Activated naive CD4-positive, alpha-beta T cell treated with anti-CD3 and anti-CD28 coated beads, Interleukin-2, amount 10 ng/mL, durations not matched to agents 7 days and 5 days (primary cell): ENCODE data around the gene SPTBN4.
A peak's percentile ranks its signal among the peaks of the same experiment; 100 is the strongest.

Source experiments
- CTCF ChIA-PET: fragments of 350-600 bp; sonication (Branson Sonifier 250); formaldehyde crosslinking; loops from one replicate; lab custom pipeline; 2021; ENCODE audit warnings: antibody characterized with exemption; lab: Charles Lee
- DNase-seq: peaks from one replicate; pipeline ENCODE4 v3.0.0-alpha.2; 2020
- H3K27ac Mint-ChIP-seq: one replicate; pipeline ENCODE4 v1.8.0; 2021; ENCODE audit warnings: mild to moderate bottlenecking, moderate library complexity, mixed read lengths
- H3K27me3 Mint-ChIP-seq: one replicate; pipeline ENCODE4 v1.8.0; 2021; ENCODE audit warnings: mild to moderate bottlenecking, mixed read lengths
- H3K36me3 Mint-ChIP-seq: one replicate; pipeline ENCODE4 v1.8.0; 2021; ENCODE audit warnings: mixed read lengths
- H3K4me1 Mint-ChIP-seq: one replicate; pipeline ENCODE4 v1.8.0; 2021; ENCODE audit warnings: mixed read lengths
- H3K4me3 Mint-ChIP-seq: one replicate; pipeline ENCODE4 v1.8.0; 2021; ENCODE audit warnings: mild to moderate bottlenecking, moderate library complexity, mixed read lengths
- H3K9me3 Mint-ChIP-seq: one replicate; pipeline ENCODE4 v1.8.0; 2021; ENCODE audit warnings: mixed read lengths

SPTBN4 gene

DNA sequence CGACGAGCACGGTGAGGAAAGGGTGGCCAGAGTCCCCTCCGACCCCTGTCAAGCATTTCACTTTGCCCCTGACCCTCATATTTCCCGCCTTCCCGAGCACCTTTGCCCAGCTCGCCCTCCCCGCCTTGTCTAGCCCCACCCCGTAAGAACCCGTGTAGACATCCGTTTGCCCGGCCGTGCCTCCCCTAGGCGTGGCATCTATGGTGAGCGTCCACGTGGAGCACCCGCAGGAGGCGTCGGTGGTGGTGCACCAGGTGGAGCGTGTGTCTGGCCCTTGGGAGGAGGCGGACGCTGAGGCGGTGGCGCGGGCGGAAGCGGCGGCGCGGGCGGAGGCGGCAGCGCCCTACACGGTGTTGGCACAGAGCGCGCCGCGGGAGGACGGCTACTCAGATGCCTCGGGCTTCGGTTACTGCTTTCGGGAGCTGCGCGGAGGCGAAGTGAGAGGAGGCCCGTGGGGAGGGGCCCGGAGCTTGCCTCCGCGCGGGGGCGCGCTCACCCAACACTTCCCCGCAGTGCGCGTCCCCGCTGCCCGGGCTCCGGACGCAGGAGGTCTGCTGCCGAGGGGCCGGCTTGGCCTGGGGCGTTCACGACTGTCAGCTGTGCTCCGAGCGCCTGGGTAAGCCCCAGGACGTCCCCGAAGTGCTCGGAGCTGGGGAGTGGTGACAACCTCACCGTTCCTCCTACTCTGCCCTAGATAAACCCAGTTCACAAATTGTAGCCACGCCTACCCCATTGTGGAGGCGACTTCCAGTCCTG lies 138.6 kb downstream of the SPTBN4 start:
- CTCF ChIA-PET = interaction anchor here (0.6 to 6.1 kb wide), 5 partner anchors 11 to 76 kb away, joined by 3 to 72 read pairs (median 3); no protein-coding TSS in a partner anchor
- H3K4me1 Mint-ChIP-seq = peaks cover 91% of the 10 kb centered on the region
- peak overlapping the region; percentile 90 for H3K27ac Mint-ChIP-seq
- peaks cover 38% of the 10 kb centered on the region for H3K27me3 Mint-ChIP-seq
- H3K9me3 Mint-ChIP-seq = no peaks in the 10 kb centered on the region
- peak overlapping the region; percentile 85 for H3K4me3 Mint-ChIP-seq
- DNase-seq = peak; percentile 94
- peaks cover 4% of the 10 kb centered on the region for H3K36me3 Mint-ChIP-seq

DNA sequence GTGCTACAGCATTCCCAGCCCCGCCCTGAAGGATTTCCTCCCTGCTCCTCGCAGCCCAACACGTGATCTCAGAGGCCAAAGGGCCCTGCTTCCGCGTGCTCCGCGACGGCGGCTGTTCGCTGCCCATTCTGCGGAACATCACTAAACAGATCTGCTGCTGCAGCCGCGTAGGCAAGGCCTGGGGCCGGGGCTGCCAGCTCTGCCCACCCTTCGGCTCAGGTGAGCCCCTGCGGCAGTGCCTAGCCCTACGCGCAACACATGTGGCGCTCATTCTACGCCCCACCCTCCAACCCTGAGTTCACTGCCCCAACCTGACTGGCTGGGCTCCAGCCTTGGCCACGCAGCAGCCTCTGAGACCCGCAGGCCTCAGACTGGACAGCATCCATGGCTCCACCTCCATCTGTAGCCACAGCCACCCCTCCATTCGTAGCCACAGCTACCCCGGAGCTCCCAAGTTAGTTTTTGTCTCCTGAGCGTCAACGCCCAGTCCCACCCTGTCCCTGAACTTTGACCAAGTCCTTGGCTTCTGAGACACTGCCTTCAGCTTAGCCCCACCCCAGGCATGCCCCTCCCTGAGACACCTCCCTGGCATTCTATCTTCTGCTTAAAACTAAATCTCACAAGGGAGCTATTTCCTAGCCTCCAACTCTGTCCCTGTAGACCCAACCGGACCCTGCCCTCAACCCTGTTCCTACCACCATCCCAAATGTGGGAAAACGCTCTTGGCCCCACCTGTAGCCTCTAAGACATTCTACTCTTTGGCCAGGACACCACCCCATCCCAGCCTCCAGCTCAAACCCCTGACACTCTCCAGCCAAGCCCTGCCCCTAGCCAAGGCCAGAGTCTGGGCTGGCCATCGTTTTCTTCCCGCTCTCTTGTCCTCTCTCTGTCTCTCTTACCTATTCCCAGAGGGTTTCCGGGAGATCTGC lies 140.8 kb downstream of the SPTBN4 start:
- Mint-ChIP-seq H3K9me3 (no peaks in the 10 kb centered on the region), H3K27me3 (peaks cover 16% of the 10 kb centered on the region)
- CTCF ChIA-PET = interaction anchor here (6.1 kb wide), 1 partner anchor 27 kb away, joined by 72 read pairs; no protein-coding TSS in a partner anchor

DNA sequence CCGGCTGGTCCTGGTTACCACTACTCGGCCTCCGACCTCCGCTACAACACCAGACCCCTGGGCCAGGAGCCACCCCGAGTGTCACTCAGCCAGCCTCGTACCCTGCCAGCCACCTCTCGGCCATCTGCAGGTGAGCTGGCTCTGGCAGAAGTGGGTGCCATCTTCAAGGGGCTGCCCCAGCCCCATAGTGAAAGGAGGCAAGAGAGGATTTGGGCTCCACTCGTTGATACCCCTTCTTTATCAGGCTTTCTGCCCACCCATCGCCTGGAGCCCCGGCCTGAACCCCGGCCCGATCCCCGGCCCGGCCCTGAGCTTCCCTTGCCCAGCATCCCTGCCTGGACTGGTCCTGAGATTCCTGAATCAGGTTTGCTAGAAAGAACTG lies 141.4 kb downstream of the SPTBN4 start:
- H3K4me3 Mint-ChIP-seq = peak overlapping the region; percentile 75
- H3K9me3 Mint-ChIP-seq = no peaks in the 10 kb centered on the region
- no peak for DNase-seq
- H3K36me3 Mint-ChIP-seq = peaks cover 6% of the 10 kb centered on the region
- CTCF ChIA-PET = interaction anchor here (1.3 kb wide), 1 partner anchor 27 kb away, joined by 5 read pairs; no protein-coding TSS in a partner anchor
- H3K27ac Mint-ChIP-seq = peak overlapping the region; percentile 70
- H3K4me1 Mint-ChIP-seq = peaks cover 94% of the 10 kb centered on the region
- peaks cover 10% of the 10 kb centered on the region for H3K27me3 Mint-ChIP-seq

More for the DNA sequence above, 140.8 kb downstream of the SPTBN4 start:
- Mint-ChIP-seq H3K36me3 (peaks cover 6% of the 10 kb centered on the region), H3K4me1 (peaks cover 95% of the 10 kb centered on the region), H3K27ac (peak overlapping the region; percentile 70), H3K4me3 (peak overlapping the region; percentile 64)
- no peak for DNase-seq

- H3K4me1 Mint-ChIP-seq = peaks cover 94% of the 10 kb centered on the region
- H3K4me3 Mint-ChIP-seq = peak overlapping the region; percentile 75
Measured at GRCh38 chr19:40608957-40609356, 142.2 kb downstream of the SPTBN4 start.

GRCh38 chr19:40609561-40610395 lies 143.0 kb downstream of the SPTBN4 start:
- Mint-ChIP-seq H3K9me3 (no peaks in the 10 kb centered on the region), H3K36me3 (peaks cover 9% of the 10 kb centered on the region), H3K4me1 (peaks cover 94% of the 10 kb centered on the region), H3K27me3 (no peaks in the 10 kb centered on the region), H3K27ac (peak overlapping the region; percentile 87), H3K4me3 (peak overlapping the region; percentile 75)
- CTCF ChIA-PET = interaction anchor here (0.6 to 1.3 kb wide), 5 partner anchors 23 to 189 kb away, joined by 3 to 5 read pairs (median 3); no protein-coding TSS in a partner anchor
- DNase-seq = peak; percentile 93

More at GRCh38 chr19:40608957-40609356, 142.2 kb downstream of the SPTBN4 start:
- CTCF ChIA-PET = interaction anchor here (1.3 kb wide), 1 partner anchor 26 kb away, joined by 5 read pairs; no protein-coding TSS in a partner anchor
- DNase-seq = no peak
- Mint-ChIP-seq H3K27me3 (peaks cover 2% of the 10 kb centered on the region), H3K36me3 (peaks cover 6% of the 10 kb centered on the region), H3K27ac (peak overlapping the region; percentile 87), H3K9me3 (no peaks in the 10 kb centered on the region)

GRCh38 chr19:40610396-40611064 lies 143.7 kb downstream of the SPTBN4 start:
- peaks cover 94% of the 10 kb centered on the region for H3K4me1 Mint-ChIP-seq
- peak overlapping the region; percentile 87 for H3K27ac Mint-ChIP-seq
- CTCF ChIA-PET = interaction anchor here (0.6 to 1.2 kb wide), 4 partner anchors 23 to 190 kb away, joined by 3 to 5 read pairs (median 3); no protein-coding TSS in a partner anchor
- H3K4me3 Mint-ChIP-seq = peak overlapping the region; percentile 75
- H3K9me3 Mint-ChIP-seq = no peaks in the 10 kb centered on the region
- peaks cover 10% of the 10 kb centered on the region for H3K36me3 Mint-ChIP-seq
- no peaks in the 10 kb centered on the region for H3K27me3 Mint-ChIP-seq
- peak; percentile 69 for DNase-seq

GRCh38 chr19:40611096-40611495 lies 144.3 kb downstream of the SPTBN4 start:
- H3K27ac Mint-ChIP-seq = peak overlapping the region; percentile 87
- H3K4me3 Mint-ChIP-seq = peak overlapping the region; percentile 75
- H3K4me1 Mint-ChIP-seq = peaks cover 93% of the 10 kb centered on the region
- DNase-seq = no peak
- CTCF ChIA-PET = no interaction called here
- H3K9me3 Mint-ChIP-seq = no peaks in the 10 kb centered on the region
- H3K36me3 Mint-ChIP-seq = peaks cover 12% of the 10 kb centered on the region
- no peaks in the 10 kb centered on the region for H3K27me3 Mint-ChIP-seq

DNA sequence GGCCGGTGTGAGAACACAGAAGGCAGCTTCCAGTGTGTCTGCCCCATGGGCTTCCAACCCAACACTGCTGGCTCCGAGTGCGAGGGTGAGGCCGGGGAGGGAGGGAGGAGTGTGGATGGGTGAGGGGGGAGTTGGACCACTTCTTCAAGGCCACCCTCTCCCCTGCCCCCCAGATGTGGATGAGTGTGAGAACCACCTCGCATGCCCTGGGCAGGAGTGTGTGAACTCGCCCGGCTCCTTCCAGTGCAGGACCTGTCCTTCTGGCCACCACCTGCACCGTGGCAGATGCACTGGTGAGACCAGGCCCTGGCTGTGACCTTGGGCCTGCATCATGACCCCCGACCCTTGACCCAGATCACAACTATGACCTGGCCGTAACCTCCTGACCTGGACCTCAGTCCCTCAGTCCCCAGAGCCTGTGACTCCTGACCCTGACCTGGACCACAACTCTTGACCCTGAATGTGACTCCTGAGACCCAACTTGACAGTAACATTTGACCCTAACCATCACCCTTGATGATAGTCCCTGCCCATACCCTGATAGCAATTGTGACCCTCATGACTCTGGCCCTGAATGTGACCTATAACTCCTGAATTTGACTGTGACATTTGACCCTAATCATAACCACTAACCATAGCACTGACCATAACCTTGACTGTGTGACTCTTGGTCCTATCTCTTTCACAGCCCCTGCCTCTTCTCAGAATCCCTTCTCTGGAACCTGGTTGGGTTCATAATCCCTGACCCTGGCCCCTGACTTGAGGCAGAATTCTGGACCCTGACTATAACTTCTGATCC lies 145.3 kb downstream of the SPTBN4 start:
- peaks cover 83% of the 10 kb centered on the region for H3K4me1 Mint-ChIP-seq
- H3K4me3 Mint-ChIP-seq = peak overlapping the region; percentile 82
- no peaks in the 10 kb centered on the region for H3K9me3 Mint-ChIP-seq
- no peaks in the 10 kb centered on the region for H3K27me3 Mint-ChIP-seq
- H3K36me3 Mint-ChIP-seq = peaks cover 16% of the 10 kb centered on the region
- no peak for DNase-seq
- CTCF ChIA-PET = interaction anchor here (0.8 kb wide), 1 partner anchor 88 kb away, joined by 4 read pairs; no protein-coding TSS in a partner anchor
- peak overlapping the region; percentile 56 for H3K27ac Mint-ChIP-seq

DNA sequence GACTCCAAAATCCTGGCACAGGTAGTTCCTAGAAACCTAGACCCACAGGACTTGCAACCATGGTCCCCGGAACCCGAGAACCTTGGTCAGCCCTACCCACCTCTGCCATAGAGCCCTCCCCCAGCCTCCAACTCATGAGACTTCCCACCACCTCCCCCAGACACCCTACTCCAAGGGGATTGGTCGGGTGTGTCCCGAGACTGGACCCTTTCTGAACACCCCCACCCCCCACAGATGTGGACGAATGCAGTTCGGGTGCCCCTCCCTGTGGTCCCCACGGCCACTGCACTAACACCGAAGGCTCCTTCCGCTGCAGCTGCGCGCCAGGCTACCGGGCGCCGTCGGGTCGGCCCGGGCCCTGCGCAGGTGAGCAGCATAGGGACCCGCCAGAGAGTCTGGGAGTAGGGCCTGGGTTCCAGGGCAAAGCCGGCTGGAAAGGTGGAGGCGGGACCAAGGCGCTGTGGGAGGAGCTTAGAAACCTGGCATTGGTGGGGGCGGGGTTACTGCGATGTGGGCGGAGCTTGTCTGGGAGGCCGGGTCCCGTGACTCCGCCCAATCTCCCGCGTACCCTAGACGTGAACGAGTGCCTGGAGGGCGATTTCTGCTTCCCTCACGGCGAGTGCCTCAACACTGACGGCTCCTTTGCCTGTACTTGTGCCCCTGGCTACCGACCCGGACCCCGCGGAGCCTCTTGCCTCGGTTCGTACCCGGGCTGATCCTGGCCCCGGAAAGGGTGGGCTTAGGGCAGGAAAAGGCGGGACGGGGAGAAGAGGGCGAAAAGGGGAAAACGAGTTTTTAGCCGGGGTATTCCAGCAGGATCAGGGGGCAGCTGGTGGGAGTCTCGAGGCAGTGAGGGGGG lies 146.3 kb downstream of the SPTBN4 start:
- Mint-ChIP-seq H3K27me3 (no peaks in the 10 kb centered on the region), H3K36me3 (peaks cover 14% of the 10 kb centered on the region), H3K4me3 (peak overlapping the region; percentile 82), H3K9me3 (no peaks in the 10 kb centered on the region), H3K27ac (peak overlapping the region; percentile 88), H3K4me1 (peaks cover 73% of the 10 kb centered on the region)
- CTCF ChIA-PET = interaction anchor here (0.8 to 1.4 kb wide), 3 partner anchors 9 to 89 kb away, joined by 4 to 9 read pairs (median 6); no protein-coding TSS in a partner anchor
- peak; percentile 82 for DNase-seq

DNA sequence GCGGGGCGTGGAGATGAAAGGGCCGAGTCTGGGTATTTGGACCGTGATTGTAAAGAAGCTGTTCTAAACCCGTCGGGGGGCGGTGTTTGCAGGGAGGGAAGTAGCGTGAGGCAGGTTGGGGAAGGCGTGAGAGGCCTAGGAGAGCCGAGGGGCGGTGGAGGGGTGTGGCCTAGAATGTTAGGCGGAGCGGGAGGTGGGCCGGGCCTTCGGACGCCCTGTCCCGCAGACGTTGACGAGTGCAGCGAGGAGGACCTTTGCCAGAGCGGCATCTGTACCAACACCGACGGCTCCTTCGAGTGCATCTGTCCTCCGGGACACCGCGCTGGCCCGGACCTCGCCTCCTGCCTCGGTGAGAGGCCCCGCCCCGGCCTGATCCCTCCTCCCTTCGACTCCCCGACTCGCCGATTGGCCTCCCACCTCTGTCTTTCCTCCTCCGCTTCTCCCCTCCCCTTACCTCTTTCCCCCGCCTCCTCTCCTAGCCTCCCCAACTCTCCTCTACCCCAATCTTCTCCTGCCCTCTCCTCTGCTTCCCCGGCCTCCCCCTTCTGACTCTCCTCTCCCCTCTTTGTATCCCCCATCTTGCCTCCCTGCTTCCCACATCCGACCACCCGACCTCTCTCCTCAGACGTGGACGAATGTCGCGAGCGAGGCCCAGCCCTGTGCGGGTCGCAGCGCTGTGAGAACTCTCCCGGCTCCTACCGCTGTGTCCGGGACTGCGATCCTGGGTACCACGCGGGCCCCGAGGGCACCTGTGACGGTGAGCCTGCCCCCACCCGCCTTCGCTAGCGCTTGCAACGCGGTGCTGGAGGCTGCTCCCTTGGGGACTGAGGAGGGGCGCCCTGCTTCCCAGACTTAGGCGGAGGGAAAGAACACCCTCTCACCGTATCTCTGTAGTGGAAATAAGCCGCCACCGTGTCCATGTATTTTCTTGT lies 147.2 kb downstream of the SPTBN4 start:
- H3K4me3 Mint-ChIP-seq = peak overlapping the region; percentile 82

More for the DNA sequence above, 147.2 kb downstream of the SPTBN4 start:
- CTCF ChIA-PET = interaction anchor here (0.7 to 2.9 kb wide), 5 partner anchors 10 to 309 kb away, joined by 4 to 23 read pairs (median 6); no protein-coding TSS in a partner anchor
- H3K27me3 Mint-ChIP-seq = no peaks in the 10 kb centered on the region
- H3K4me1 Mint-ChIP-seq = peaks cover 64% of the 10 kb centered on the region
- no peaks in the 10 kb centered on the region for H3K9me3 Mint-ChIP-seq
- DNase-seq = peak; percentile 92
- H3K27ac Mint-ChIP-seq = peak overlapping the region; percentile 88
- peaks cover 13% of the 10 kb centered on the region for H3K36me3 Mint-ChIP-seq
